CD4-positive, alpha-beta T cell (primary cell): Measurements from ENCODE around the gene AFF3. TPM values are rescaled to one million over a fixed set of nuclear protein-coding genes. Genes with fewer than 3 reads are reported as not detected.

Experiments
- ATAC-seq: fragments of 200-7000 bp; cut with Tn5 transposase; one replicate; pipeline ENCODE4 v1.10.0; 2022; ENCODE audit warnings: mild to moderate bottlenecking; ENCODE audit not compliant: poor library complexity
- CTCF ChIA-PET: fragments of 350-600 bp; sonication (Branson Sonifier 250); formaldehyde crosslinking; loops from one replicate; lab custom pipeline; 2021; ENCODE audit warnings: antibody characterized with exemption, inconsistent platforms; lab: Charles Lee
- POLR2A ChIA-PET: fragments of 350-600 bp; sonication (Branson Sonifier 250); formaldehyde crosslinking; loops from one replicate; lab custom pipeline; 2021; ENCODE audit warnings: antibody characterized with exemption, inconsistent platforms; lab: Charles Lee
- DNase-seq, 14 experiments: peaks; one replicate each; pipeline ENCODE4 v3.0.0-alpha.2; 2013 to 2020; ENCODE audit warnings: mixed read lengths in 2 of 14
- H3K27ac ChIP-seq, 2 donors: one replicate each; pipeline versions ENCODE4 v1.5.1 to v1.7.0; 2013; ENCODE audit warnings: low read length in 2 of 2, low read depth in 1 of 2, mild to moderate bottlenecking in 1 of 2
- H3K27me3 ChIP-seq, 2 experiments: 1 replicate in 1 of 2; 2 replicates in 1 of 2; pipeline versions ENCODE4 v1.6.1 to v1.7.0; 2013; ENCODE audit warnings: low read length in 2 of 2, control low read depth in 1 of 2, mild to moderate bottlenecking in 1 of 2, moderate library complexity in 1 of 2; ENCODE audit not compliant: insufficient read depth in 2 of 2, control insufficient read depth in 1 of 2
- H3K36me3 ChIP-seq: one replicate; pipeline ENCODE4 v1.6.1; 2013; ENCODE audit warnings: low read length, control low read depth; ENCODE audit not compliant: insufficient read depth
- H3K4me1 ChIP-seq: one replicate; pipeline ENCODE4 v1.6.1; 2013; ENCODE audit warnings: low read length, control low read depth; ENCODE audit not compliant: insufficient read depth
- H3K4me3 ChIP-seq: one replicate; pipeline ENCODE4 v1.5.1; 2013; ENCODE audit warnings: mild to moderate bottlenecking, low read length, moderate library complexity
- H3K9me3 ChIP-seq, 2 experiments: 1 replicate in 1 of 2; 2 replicates in 1 of 2; pipeline versions ENCODE4 v1.6.1 to v1.7.0; 2013; ENCODE audit warnings: low read length in 2 of 2, mild to moderate bottlenecking in 2 of 2, control low read depth in 1 of 2, moderate library complexity in 1 of 2; ENCODE audit not compliant: control insufficient read depth in 1 of 2, insufficient read depth in 1 of 2
- H3K27ac Mint-ChIP-seq: one replicate; pipeline ENCODE4 v1.8.0; 2020; ENCODE audit warnings: mixed read lengths
- H3K27me3 Mint-ChIP-seq: one replicate; pipeline ENCODE4 v1.8.0; 2021; ENCODE audit warnings: mixed read lengths
- H3K36me3 Mint-ChIP-seq: one replicate; pipeline ENCODE4 v1.8.0; 2021; ENCODE audit warnings: low read depth, mixed read lengths
- H3K4me1 Mint-ChIP-seq: one replicate; pipeline ENCODE4 v1.8.0; 2021; ENCODE audit warnings: low read depth, mixed read lengths
- H3K4me3 Mint-ChIP-seq: one replicate; pipeline ENCODE4 v1.8.0; 2020; ENCODE audit warnings: mild to moderate bottlenecking, mixed read lengths
- H3K9me3 Mint-ChIP-seq: one replicate; pipeline ENCODE4 v1.8.0; 2020; ENCODE audit warnings: mixed read lengths
- CTCF ChIP-seq: fragments of 200-600 bp; IDR thresholded peaks from one replicate; pipeline ENCODE4 v1.8.0; 2022; ENCODE audit warnings: antibody characterized with exemption, mild to moderate bottlenecking
- intact Hi-C, 2 experiments: fragments of 100-400 bp; cut with DNase I in 1 of 2; cut with micrococcal nuclease in 1 of 2; formaldehyde crosslinking; loops; one replicate each; pipeline versions ENCODE4 v1.15.1 to v1.9.0; 2023 to 2025; cut with DNase I, micrococcal nuclease
- total RNA-seq, 174 experiments: library from RNA in 2 of 174; stranded (reverse) in 2 of 174; gene quantifications; one replicate each; pipeline ENCODE4 v1.2.3 and lab custom pipeline; 2021 to 2026

Gene AFF3
- total RNA-seq, 2 experiments from 2014 or later, result 15.4 to 15.7 TPM

- ATAC-seq (no peak), DNase-seq (no peak)
- H3K9me3 ChIP-seq, result no peaks in the 10 kb centered on the region
- intact Hi-C loops, result no loop called here
- ChIA-PET CTCF (no interaction called here), POLR2A (no interaction called here)
- H3K4me3 Mint-ChIP-seq, result no peak overlapping the region
- TF ChIP-seq CTCF, result no peak
- no peaks in the 10 kb centered on the region for H3K27me3 Mint-ChIP-seq
- H3K27me3 ChIP-seq, result peaks cover 0 to 1% of the 10 kb centered on the region in 2 experiments
- H3K36me3 ChIP-seq, result no peaks in the 10 kb centered on the region
- no peak overlapping the region for H3K27ac ChIP-seq
- no peak overlapping the region for H3K4me3 ChIP-seq
- no peaks in the 10 kb centered on the region for H3K36me3 Mint-ChIP-seq
- H3K4me1 ChIP-seq, result no peaks in the 10 kb centered on the region
- no peaks in the 10 kb centered on the region for H3K9me3 Mint-ChIP-seq
- H3K4me1 Mint-ChIP-seq, result no peaks in the 10 kb centered on the region
- H3K27ac Mint-ChIP-seq, result no peak overlapping the region
Measured at GRCh38 chr2:99660616-99661406, 481.6 kb downstream of the AFF3 start.

- ATAC-seq (no peak), DNase-seq (no peak)
- no peak overlapping the region for H3K4me3 Mint-ChIP-seq
- H3K36me3 ChIP-seq, result no peaks in the 10 kb centered on the region
- no peaks in the 10 kb centered on the region for H3K27me3 Mint-ChIP-seq
- TF ChIP-seq CTCF, result no peak
- H3K9me3 ChIP-seq, result no peaks in the 10 kb centered on the region
- peaks cover 0 to 3% of the 10 kb centered on the region in 2 experiments for H3K27me3 ChIP-seq
- POLR2A ChIA-PET, result no interaction called here
- CTCF ChIA-PET, result no interaction called here
- intact Hi-C loops, result no loop called here
- no peak overlapping the region for H3K27ac Mint-ChIP-seq
- H3K9me3 Mint-ChIP-seq, result no peaks in the 10 kb centered on the region
- no peaks in the 10 kb centered on the region for H3K4me1 Mint-ChIP-seq
- H3K36me3 Mint-ChIP-seq, result no peaks in the 10 kb centered on the region
- no peak overlapping the region for H3K27ac ChIP-seq
- H3K4me3 ChIP-seq, result no peak overlapping the region
- H3K4me1 ChIP-seq, result no peaks in the 10 kb centered on the region
Measured at GRCh38 chr2:99659874-99660273, 482.5 kb downstream of the AFF3 start.

GRCh38 chr2:99657691-99658258 is 484.6 kb downstream of the AFF3 start:
- no peaks in the 10 kb centered on the region for H3K9me3 ChIP-seq
- H3K27me3 Mint-ChIP-seq, result no peaks in the 10 kb centered on the region
- H3K36me3 Mint-ChIP-seq, result no peaks in the 10 kb centered on the region
- ATAC-seq, result no peak
- POLR2A ChIA-PET, result no interaction called here
- CTCF ChIA-PET, result no interaction called here
- no peaks in the 10 kb centered on the region for H3K4me1 ChIP-seq
- no peaks in the 10 kb centered on the region for H3K9me3 Mint-ChIP-seq
- no peak for DNase-seq
- TF ChIP-seq CTCF, result no peak
- H3K4me3 Mint-ChIP-seq, result no peak overlapping the region
- no peak overlapping the region for H3K27ac ChIP-seq
- H3K4me1 Mint-ChIP-seq, result no peaks in the 10 kb centered on the region
- H3K27me3 ChIP-seq, result peaks cover 0 to 3% of the 10 kb centered on the region in 2 experiments
- no peaks in the 10 kb centered on the region for H3K36me3 ChIP-seq
- intact Hi-C loops, result no loop called here
- H3K27ac Mint-ChIP-seq, result no peak overlapping the region
- no peak overlapping the region for H3K4me3 ChIP-seq
